GM18499 (cell line): Measurements from ENCODE around the gene PSMC6.

ENCODE experiments used
- ATAC-seq: cut with Tn5 transposase; IDR thresholded peaks from one replicate; pipeline ENCODE4 v1.9.1; 2021; ENCODE audit warnings: moderate number of reproducible peaks; ENCODE audit not compliant: insufficient read depth, unreplicated experiment

PSMC6 gene

DNA sequence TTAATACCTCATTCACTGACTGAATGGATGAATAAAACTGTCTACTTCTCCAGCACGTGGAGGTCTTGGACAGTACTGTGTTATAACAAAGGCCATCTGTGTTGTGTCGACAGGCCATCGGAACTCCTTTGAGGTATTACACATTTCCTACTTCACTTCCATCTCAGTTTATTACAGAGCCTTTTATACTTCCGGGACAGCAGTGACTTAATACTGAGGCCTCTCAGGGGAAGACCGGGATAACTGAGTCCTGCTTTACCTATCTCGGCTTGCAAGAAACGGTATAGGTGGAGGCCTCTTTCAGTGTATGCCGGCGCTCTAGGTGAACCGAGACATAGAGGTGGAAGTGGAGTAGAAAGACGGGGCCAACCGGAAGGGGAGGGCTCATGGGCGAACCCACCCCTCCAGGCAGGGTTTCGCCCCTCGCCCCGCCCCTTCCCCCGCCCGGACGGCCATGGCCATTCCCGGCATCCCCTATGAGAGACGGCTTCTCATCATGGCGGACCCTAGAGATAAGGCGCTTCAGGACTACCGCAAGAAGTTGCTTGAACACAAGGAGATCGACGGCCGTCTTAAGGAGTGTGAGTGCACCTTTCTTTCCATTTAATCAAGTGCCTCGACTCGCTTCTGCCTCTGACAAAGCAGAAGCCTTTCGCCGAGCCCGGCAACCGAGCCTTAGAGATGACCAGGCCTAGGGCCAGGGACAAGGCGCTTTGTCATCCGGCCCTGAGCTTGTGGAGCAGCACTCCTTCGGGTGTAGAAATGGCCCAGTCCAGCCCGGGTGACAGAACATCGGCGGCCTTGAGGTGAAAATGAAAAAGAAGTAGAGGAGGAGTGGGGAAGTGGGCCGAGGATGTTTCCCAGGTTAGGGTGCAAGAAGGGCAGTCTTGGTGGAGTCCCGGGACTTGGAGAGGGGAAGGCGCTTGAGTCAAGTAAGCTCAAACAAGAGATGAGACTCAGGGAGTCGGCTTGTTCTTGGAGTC lies at the start of gene PSMC6:
PSMC6 (plus strand) TSS at position 477 of the 983 bp plus-strand sequence; CDS start at position 497, 20 bp downstream.
- ATAC-seq, result peak; percentile 78

DNA sequence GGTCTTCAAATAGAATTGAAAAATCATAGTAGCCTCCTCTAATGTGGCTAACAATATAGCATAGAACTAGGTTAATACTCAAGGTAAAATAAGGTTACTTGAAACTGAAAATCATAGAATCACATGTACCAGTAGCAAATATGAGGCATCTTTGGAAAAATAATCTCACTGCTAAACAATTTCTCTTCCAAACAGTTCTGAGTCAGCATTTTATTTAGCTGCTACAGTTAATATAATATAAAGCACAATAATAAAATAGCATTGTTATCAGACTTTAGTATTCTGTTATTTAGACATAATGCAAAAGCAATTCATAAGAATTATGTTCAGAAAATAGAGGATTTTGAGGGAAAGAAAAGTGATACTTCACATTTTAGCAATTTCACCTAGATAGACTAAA lies 46.7 kb upstream of the PSMC6 start:
- ATAC-seq, result no peak

DNA sequence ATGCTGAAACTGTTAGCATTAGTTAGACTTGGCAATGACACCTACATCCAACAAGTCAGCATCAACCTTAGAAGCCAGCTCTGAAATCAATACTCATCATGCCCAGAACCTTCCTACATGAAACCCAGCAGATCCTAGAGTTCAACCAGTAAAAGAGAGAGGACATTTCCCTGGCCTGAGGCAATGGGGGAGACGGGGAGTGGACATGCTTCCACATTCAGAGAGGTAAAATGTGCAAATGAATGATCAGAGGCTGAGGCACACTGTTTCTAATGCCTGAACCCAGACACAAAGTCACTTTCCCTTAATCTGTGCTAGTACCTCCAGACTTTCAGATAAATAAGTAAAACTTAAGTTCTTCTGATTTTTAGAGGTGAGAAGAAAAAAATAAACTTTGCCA lies 46.2 kb upstream of the PSMC6 start:
- ATAC-seq, result no peak

DNA sequence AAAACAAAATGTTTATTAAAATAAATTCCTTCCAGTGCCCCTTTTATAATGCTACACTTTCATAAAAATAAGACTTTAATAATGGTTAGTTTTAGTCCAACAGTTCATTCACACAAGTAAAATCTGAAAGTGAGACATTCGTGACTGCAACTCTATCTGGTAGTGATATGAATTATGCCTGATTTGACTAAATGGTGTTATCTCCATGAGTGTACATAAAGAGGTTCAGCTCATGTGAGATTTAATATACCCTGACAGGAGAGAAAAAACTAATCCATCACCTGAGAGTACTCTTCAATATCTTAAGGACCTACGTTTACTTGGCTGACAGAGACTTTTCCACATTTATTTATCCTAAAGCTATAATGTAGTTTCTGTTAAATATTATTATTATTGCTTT lies 45.7 kb upstream of the PSMC6 start:
- no peak for ATAC-seq

DNA sequence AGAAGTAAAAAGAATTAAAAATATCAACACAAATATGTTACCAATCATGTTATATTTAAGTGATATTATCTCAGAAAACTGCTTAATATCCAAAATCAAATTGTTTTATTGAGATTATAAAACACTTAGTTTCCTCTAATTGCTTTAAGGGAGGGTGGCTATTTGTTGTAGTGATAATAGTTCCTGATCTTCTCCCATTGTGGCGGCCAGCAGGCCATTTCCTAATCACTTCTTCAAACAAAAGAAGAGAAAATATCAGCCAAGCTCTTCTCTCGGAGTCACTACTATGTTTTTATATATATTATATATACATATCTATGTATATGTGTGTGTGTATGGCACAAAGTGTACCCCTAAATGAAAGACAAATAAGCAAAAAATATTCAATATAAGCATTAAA lies 43.1 kb upstream of the PSMC6 start:
- ATAC-seq, result no peak

DNA sequence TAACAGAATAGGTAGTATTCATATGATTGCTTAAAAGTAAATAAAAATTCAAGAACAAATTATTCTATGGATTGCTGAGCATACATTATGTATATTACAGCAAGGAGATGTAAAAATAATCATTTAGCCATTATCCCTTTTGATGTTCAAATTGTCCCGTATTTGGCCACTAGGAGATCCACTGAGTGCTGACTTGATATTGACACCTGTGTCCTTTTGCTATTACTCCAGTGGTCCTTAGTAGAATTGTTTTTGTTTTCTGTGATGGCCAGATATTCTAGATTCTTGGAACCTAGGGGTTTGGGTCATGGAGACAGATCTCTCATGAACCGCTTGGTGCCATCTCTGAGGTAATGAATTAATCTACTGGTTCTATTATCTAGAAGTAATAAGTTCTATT lies 28.4 kb upstream of the PSMC6 start:
- ATAC-seq, result no peak

DNA sequence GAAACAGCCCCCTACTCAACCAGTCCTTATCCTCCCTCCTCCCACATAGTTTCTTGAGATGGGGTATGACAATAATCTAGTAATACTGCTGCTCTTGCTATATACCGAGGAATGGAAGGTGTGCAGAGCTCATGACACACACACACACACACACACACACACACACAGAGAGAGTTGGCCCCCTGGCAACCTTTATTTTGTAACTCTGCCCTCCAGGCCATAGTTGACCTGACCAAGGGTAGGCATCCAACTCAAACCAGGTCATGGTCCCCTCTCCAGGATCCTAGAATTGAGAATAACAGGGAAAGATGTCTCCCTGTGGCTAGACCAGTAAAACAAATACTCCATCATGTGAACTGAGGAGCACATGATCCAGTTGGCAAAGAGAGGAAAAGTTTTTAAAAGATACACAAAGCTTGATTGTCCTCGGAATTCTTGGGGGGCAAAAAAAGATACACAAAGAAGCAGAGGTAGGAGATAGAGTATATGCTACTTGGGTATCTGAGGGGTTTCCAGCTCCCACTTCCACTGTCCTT lies 22.9 kb upstream of the PSMC6 start:
- no peak for ATAC-seq

DNA sequence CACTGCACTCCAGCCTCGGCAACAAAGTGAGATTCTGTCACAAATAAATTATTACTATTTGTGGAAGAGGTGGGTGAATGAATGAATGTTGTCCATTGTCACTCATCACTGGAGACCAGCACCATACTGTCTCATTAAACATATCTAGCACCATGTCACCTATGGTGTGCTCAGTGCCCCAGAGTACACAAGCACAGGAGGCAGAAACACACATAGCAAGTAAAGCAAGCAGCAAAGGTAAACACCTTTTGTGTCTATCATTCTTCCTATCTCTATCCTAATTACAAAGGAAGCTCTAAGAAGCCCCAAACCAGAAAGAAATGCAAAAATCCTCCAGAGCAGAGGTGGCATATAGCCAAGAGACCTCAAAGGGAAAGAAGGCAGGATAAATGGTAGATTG lies 20.8 kb upstream of the PSMC6 start:
- ATAC-seq, result no peak

DNA sequence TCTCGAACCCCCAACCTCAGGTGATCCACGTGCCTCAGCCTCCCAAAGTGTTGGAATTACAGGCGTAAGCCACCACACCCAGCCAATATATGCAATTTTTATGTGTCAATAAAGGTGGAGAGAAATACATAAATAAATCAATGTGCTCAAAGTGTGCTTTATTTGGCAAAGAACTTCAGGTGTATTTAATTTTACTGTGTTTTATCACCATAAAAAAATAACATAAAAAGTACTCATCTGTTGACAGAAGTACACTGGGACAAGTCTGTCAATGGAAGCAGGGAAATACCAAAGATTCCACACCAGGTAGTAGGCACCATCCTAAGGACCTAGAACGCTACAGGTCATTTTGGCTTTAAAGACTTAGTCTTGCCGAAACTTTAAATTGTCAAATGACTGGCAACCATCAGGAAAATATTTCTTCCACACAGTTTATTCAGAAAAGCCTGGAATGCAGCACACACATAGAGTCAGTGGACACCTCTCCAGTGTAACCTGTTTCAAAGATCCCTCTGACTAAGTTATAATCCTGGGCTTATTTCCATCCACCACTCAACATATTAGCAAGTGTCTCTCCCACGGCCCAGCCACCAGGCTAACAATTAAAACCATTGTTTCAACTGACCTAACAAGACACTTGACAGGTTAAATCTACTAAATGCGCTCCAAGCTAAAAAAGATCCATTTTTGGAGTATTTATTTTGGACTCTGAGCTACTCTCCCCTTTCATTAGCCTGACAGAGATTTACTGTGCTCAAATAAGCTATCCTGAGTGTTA lies 15.8 kb upstream of the PSMC6 start:
- ATAC-seq, result no peak

DNA sequence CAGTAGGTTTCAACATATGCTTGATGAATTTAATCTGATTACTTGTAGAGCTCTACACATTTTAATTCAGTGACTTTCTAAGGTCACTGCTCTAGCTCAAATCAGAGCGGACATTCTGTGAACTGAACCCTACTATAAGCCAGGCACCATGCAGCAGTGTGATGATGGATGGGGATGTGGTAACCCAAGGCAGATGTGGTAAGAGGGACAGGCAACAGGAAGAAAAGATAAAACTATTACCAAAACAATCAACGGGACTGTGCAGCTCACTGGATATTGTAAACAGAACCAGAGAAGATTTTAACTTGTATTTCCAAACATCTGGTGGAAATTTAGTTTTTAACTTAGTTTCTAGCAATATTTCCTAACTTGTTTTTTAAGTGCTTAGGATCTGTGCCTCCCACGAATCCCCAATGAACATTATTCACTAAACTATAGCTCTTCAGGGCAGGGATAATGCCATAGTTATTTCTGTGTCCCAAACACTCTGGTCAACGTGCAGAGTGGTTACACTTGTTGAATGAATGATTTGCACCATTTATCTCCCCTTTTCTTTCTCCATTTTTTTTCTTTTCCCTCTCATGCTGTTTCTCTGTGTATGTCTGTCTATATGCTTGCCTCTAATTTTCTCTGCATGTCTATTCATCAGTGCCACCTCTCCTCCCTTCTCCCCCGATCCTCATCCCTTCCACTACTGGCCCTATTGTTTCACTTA lies 14.6 kb upstream of the PSMC6 start:
- no peak for ATAC-seq

DNA sequence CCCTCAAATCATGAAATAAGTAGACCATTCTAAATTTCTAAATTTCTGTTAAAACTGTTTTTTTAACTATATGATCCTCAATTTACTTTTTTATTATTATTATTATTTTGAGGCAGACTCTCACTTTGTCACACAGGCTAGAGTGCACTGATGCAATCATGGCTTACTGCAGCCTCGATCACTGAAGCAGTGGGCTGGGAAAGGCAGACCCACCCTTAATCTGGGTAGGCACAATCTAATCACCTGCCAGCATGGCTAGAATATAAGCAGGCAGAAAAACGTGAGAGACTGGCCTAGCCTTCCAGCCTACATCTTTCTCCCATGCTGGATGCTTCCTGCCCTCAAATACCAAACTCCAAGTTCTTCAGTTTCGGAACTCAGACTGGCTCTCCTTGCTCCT lies 14.0 kb upstream of the PSMC6 start:
- no peak for ATAC-seq

DNA sequence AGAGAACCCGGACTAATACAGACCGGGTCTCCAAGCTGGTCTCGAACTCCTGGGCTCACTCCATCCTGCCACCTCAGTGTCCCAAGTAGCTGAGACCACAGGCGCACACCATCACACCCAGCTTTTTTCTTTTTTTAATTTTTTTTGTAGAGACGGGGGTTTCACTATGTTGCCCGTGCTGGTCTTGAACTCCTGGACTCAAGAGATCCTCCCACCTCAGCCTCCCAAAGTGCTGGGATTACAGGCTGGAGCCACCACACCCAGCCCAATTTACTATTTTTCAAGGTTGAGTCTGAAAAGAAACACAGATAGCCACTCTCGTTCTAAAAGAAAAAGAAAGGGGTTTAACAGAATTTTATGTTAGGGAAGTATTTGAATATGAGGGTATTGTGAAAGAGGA lies 13.5 kb upstream of the PSMC6 start:
- no peak for ATAC-seq

DNA sequence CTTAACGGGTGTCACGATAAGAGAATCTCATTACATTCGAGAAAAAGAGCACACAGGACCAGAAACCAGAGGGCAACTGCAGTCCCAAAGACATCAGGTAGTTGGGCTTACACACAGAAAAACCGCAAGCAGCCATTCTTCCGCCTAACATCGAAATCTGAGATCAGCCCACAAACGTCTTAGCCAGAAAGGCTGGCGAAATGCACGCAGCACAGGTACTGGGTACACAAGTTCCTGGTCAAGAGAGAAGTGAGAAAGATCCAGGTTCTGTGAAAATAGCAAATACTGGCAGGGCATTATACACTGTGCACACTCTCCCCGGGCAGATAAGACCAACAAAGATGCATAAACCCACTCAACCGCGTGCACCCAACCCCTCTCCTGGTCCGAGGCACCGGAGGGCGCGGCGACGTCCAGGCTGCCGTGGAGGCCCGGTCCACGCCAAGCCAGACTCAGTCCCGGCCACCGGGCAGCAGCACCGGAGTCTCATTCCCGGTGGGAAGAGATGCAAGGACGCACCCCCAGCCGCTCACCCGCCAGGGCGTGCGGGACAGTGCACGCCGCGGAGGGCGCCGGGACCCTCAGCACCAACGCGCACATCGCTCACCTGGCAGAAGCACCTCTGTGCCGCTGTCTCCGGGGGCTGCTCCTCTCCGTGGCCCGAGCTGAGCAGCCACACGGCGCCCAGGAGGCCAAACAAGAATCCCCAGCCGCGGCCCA lies 12.1 kb upstream of the PSMC6 start:
- ATAC-seq, result peak; percentile 34

DNA sequence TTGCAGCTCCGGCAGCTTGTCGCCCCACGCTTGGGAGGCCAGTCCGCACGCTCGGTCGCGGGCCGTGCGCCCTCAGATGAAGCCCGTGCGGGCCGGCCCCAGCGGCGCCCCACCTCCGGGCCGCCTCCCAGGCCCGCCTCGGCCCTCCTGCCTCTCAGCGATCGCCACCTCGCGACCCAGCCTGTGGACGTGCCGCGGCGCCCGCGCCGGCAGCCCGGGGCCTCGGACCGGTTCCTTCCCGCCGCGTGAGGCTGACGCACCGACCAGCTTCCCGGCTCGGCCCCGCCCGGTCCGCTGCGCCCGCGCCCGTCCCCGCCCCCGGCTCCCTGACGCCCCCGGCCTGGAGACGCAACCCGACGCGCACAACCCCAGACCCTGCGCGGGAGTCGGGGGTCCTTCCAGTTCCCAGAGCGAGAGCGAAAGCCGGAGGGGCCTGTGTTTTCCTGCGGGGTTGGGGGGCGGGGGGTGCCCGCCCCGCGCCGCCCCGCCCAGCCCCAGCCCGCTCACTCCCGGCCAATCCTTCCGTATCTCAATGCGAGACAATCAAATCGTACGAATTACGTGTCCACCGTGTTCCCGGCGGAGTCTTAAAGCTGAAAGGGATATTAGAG lies 11.4 kb upstream of the PSMC6 start, which contains the start of gene ERO1A:
ERO1A (minus strand) TSS at position 78 of the 611 bp plus-strand sequence; CDS start at position 1, 77 bp downstream.
- ATAC-seq, result peak; percentile 31

DNA sequence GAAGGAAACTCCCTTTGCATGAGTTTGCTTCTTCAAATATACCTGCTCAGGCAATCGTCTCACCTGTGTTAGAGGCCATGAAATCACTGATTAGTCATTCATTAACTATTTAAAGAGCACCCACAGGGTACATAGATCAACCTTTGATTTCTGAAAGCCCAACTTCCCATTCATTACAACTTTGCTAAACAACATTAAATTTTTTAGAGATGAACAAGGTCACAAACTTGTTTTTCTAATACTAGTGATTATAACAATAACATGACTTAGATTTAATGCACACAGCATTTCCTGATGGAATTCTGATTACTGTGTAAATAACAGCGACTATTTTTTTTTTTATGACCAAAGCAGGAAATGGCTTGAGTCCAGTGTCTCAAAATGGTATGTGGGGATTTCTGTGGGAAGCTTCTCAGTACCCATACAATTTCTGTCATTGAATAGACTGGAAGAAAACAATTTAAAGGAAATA lies 6.3 kb upstream of the PSMC6 start:
- no peak for ATAC-seq

DNA sequence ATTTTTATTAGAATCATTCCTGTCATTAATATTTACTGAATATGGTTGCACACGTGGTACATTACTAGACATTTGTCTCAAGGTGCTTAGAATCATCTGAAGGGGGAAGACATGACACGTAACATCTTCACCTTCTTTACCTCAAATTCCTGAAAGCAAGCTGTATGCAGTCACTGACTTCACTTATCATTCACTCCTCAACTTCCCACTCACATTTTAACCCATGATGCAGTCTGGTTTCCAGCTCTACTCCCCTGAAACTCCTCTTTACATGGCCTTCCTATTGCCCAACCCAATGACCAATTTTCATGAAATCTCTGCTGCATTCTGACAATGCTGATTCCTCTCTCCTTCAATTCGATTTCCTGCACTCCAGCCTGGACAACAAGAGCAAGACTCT lies 5.8 kb upstream of the PSMC6 start:
- ATAC-seq, result no peak

DNA sequence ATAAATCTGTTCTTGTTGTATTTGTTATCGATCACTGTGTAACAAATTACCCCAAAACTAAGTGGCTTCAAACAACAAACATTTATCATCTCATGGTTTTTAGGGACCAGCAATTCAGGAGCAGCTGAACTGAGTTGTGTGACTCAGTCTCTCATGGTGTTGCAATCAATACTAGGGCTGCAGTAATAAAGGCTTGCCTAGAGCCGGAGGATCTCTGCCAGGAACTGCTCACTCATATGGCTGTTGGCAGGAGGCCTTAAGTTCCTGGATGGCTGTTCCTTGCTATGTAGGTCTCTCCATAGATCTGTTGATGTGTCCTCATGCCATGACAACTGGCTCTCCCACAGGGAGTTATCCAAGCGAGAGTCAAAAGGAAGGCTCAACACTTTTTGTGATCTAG lies 3.8 kb upstream of the PSMC6 start:
- ATAC-seq, result no peak

DNA sequence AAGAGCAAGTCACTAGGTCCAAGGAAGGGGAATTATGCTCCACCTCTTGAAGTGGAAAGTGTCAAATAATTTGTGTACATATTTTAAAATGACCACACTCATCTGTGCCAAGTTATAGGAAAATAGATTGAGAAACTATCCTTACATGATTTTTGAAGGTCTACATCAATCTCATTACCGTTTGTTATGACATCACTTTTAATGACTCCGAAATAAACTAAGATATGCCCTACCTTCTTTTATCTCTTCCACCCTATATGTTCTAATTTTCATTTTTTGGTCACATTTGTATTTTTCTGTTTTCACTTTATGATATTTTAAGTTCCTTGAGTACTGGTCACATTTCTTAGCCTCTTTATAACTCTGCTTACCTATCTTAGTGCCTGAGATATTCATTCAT lies 3.3 kb upstream of the PSMC6 start:
- no peak for ATAC-seq

DNA sequence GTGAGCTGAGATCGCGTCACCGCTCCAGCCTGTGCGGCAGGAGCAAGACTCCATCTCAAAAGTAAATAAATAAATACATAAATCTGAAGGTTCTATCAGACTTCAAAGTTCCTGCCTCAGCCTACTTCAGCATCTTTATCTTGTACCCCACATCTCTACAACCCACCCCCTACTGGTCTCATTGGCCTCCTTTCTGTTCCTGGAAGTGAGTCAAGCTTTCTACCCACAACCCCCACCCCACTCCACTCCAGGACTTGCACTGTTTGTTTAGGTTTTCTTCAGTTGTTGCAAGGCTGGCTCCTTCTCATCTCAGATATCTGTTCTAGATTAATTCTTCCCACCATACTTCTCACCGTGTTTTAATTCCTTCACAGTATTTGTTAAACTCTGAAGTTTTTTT lies 714 bp upstream of the PSMC6 start:
- ATAC-seq, result no peak
